IPS-15b (cell line): Measurements from ENCODE around the gene CD63.

ENCODE experiments used
- H3K27me3 ChIP-seq: one replicate; pipeline ENCODE4 v1.6.1; 2013; ENCODE audit warnings: low read length; ENCODE audit not compliant: control insufficient read depth, insufficient read depth
- H3K36me3 ChIP-seq: one replicate; pipeline ENCODE4 v1.6.1; 2013; ENCODE audit warnings: low read length; ENCODE audit not compliant: control insufficient read depth, insufficient read depth
- H3K4me1 ChIP-seq: one replicate; pipeline ENCODE4 v1.6.1; 2013; ENCODE audit warnings: mild to moderate bottlenecking, low read length; ENCODE audit not compliant: control insufficient read depth, insufficient read depth
- H3K4me3 ChIP-seq: one replicate; pipeline ENCODE4 v1.5.1; 2013; ENCODE audit warnings: low read depth, low read length
- H3K9ac ChIP-seq: one replicate; pipeline ENCODE4 v1.6.1; 2013; ENCODE audit warnings: low read depth, mild to moderate bottlenecking, low read length
- H3K9me3 ChIP-seq: one replicate; pipeline ENCODE4 v1.6.1; 2013; ENCODE audit warnings: mild to moderate bottlenecking, low read length; ENCODE audit not compliant: control insufficient read depth, insufficient read depth

The CD63 gene

DNA sequence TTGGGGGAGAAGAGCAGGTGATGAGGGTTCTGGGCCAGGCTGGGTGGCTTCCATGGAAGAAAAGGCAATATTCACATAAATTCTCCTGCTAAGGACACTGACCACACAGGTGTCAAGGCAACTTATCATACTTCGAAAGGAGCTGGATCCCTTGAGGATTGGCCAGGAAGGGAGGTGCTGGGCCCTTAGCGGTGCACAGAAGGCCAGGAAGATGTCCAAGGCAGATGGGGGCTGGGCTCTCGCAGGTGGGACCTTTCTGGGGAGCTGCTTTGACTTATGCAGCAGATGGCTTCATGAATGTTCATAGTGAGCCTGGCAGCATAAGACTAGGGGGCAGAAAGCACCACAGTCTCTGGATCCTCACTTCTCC is 3.9 kb downstream of the CD63 start:
- Histone ChIP-seq H3K27me3 (no peaks in the 10 kb centered on the region), H3K36me3 (peaks cover 32% of the 10 kb centered on the region), H3K4me3 (no peak overlapping the region), H3K4me1 (peaks cover 6% of the 10 kb centered on the region), H3K9me3 (no peaks in the 10 kb centered on the region), H3K9ac (no peak overlapping the region)

DNA sequence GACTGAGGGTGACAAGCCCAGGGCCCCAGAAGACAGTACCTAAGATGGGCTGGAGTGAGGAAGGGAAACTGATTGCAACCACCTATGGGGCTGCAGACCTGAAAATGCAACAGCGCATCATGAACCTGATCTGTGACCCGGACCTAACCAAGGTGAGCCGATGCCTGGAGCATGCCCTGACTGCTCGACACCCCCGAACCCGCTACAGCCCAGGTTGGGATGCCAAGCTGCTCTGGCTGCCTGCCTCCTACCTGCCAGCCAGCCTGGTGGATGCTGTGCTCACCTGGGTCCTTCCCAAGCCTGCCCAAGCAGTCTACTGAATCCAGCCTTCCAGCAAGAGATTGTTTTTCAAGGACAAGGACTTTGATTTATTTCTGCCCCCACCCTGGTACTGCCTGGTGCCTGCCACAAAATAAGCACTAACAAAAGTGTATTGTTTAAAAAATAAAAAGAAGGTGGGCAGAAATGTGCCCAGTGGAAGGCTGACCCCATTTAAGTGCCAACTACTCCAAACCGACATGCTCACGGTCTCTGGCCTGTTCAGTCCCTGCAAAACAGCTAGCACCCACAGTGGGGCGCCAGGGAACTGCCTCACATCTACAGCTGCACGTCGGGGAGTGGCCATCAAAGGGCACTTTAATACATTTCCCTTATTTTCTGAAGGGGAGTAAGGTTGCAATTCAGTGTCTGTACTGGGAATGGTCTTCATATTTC is 4.4 kb downstream of the CD63 start:
- Histone ChIP-seq H3K4me1 (peaks cover 6% of the 10 kb centered on the region), H3K9ac (no peak overlapping the region), H3K36me3 (peaks cover 32% of the 10 kb centered on the region), H3K4me3 (no peak overlapping the region), H3K9me3 (no peaks in the 10 kb centered on the region), H3K27me3 (no peaks in the 10 kb centered on the region)

GRCh38 chr12:55723516-55724225 is 5.1 kb downstream of the CD63 start:
- Histone ChIP-seq H3K4me3 (no peak overlapping the region), H3K36me3 (peaks cover 32% of the 10 kb centered on the region), H3K27me3 (no peaks in the 10 kb centered on the region), H3K9me3 (no peaks in the 10 kb centered on the region), H3K4me1 (peaks cover 10% of the 10 kb centered on the region), H3K9ac (no peak overlapping the region)

GRCh38 chr12:55722948-55723347 is 5.9 kb downstream of the CD63 start:
- H3K27me3 ChIP-seq, result no peaks in the 10 kb centered on the region
- H3K9me3 ChIP-seq, result no peaks in the 10 kb centered on the region
- peaks cover 32% of the 10 kb centered on the region for H3K36me3 ChIP-seq
- H3K4me1 ChIP-seq, result peaks cover 14% of the 10 kb centered on the region
- no peak overlapping the region for H3K9ac ChIP-seq
- H3K4me3 ChIP-seq, result no peak overlapping the region

GRCh38 chr12:55721601-55722213 is 7.1 kb downstream of the CD63 start:
- H3K36me3 ChIP-seq, result peaks cover 25% of the 10 kb centered on the region
- no peak overlapping the region for H3K9ac ChIP-seq
- peaks cover 17% of the 10 kb centered on the region for H3K4me1 ChIP-seq
- no peak overlapping the region for H3K4me3 ChIP-seq
- H3K27me3 ChIP-seq, result no peaks in the 10 kb centered on the region
- no peaks in the 10 kb centered on the region for H3K9me3 ChIP-seq

- Histone ChIP-seq H3K4me1 (peaks cover 17% of the 10 kb centered on the region), H3K9ac (no peak overlapping the region)
These were observed 7.8 kb downstream of the CD63 start for GRCh38 chr12:55720894-55721444.

DNA sequence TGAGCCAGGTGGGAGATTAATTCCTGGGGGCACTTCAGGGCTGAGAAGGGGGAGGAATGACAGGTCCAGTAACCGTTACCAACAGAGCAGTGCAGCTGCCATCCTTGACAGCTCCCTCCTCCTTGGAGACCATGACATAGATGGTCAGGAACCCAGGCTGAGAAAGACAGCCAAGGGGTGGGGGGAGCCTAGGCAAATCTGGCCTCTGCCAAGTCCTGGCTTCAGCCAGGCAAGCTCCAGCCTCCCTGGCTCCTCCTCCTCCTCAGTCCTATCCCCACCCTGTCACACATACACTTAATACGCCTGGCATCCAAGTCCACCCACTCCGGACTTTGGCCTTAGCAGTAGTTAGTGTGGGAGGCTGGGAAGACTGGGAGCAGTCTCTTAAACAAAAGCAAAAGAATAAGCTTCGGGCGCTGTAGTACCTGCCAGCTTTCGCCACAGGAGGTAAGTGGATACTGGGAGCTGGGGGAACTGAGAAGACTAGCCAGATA is 8.7 kb downstream of the CD63 start, which contains the start of gene RDH5:
Gene RDH5, plus strand, starts transcription at position 323 of the 494 bp plus-strand sequence. CDS start 792 bp downstream, outside the sequence.
- Histone ChIP-seq H3K9ac (no peak within 1 kb of the TSS), H3K36me3 (peaks cover 13% of the 10 kb centered on the region), H3K27me3 (no peaks in the 10 kb centered on the region), H3K4me1 (peaks cover 17% of the 10 kb centered on the region), H3K9me3 (no peaks in the 10 kb centered on the region), H3K4me3 (no peak within 1 kb of the TSS)

More at GRCh38 chr12:55720894-55721444, 7.8 kb downstream of the CD63 start:
- Histone ChIP-seq H3K27me3 (no peaks in the 10 kb centered on the region), H3K9me3 (no peaks in the 10 kb centered on the region), H3K4me3 (no peak overlapping the region), H3K36me3 (peaks cover 18% of the 10 kb centered on the region)

- peaks cover 17% of the 10 kb centered on the region for H3K4me1 ChIP-seq
- H3K36me3 ChIP-seq, result peaks cover 7% of the 10 kb centered on the region
These were observed 9.4 kb downstream of the CD63 start for GRCh38 chr12:55719371-55719770.

GRCh38 chr12:55718624-55719275 is 10.1 kb downstream of the CD63 start:
- Histone ChIP-seq H3K4me1 (peaks cover 17% of the 10 kb centered on the region), H3K9ac (no peak overlapping the region), H3K4me3 (peak overlapping the region; percentile 35)

More at GRCh38 chr12:55719371-55719770, 9.4 kb downstream of the CD63 start:
- Histone ChIP-seq H3K27me3 (no peaks in the 10 kb centered on the region), H3K9me3 (no peaks in the 10 kb centered on the region), H3K9ac (no peak overlapping the region), H3K4me3 (no peak overlapping the region)

DNA sequence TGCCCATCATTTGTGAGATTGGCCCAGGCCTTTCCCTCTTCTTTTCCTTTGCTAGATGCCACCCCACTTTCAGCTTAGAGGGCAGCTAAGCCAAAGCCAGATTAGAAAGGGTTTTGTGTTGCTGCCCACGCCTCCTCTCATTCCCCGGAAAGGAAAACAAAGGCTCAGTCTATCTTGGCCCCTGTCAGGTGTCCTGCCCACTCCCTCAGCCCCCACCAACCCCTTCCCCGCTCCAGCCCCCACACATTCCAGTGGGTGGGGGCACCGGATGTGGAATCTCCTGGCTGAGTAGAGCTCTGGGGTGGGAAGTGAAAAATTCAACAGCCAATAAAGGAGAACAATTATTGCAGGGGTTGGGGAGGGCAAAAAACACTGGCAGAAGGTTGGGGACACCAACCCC is 10.8 kb downstream of the CD63 start:
- H3K9me3 ChIP-seq, result no peaks in the 10 kb centered on the region
- no peak overlapping the region for H3K9ac ChIP-seq
- H3K36me3 ChIP-seq, result no peaks in the 10 kb centered on the region
- H3K4me3 ChIP-seq, result peak overlapping the region; percentile 90
- peaks cover 17% of the 10 kb centered on the region for H3K4me1 ChIP-seq
- H3K27me3 ChIP-seq, result no peaks in the 10 kb centered on the region

More at GRCh38 chr12:55718624-55719275, 10.1 kb downstream of the CD63 start:
- H3K9me3 ChIP-seq, result no peaks in the 10 kb centered on the region
- no peaks in the 10 kb centered on the region for H3K27me3 ChIP-seq
- peaks cover under 1% of the 10 kb centered on the region for H3K36me3 ChIP-seq
